ENCODE results near the gene IRGQ. TPM values are rescaled to one million over a fixed set of nuclear protein-coding genes. Genes with fewer than 3 reads are reported as not detected.
A peak's percentile ranks its signal among the peaks of the same experiment; 100 is the strongest.

Gene IRGQ
- total and polyA plus RNA-seq, 2 donors from 2014 or later = 9.5 to 24.2 TPM

GRCh38 chr19:43599635-43600295 is 3.8 kb upstream of the IRGQ start:
- intact Hi-C loops (cut with DNase I) = no loop called here
- Histone ChIP-seq H3K4me3 (ENCODE audit: low read length in 3 of 3) (no peak overlapping the region), H3K27ac (ENCODE audit: low read depth in 2 of 2, low read length in 2 of 2) (no peak overlapping the region), H3K9me3 (ENCODE audit: control insufficient read depth in 2 of 3, insufficient read depth in 1 of 3, low read length in 3 of 3) (no peaks in the 10 kb centered on the region), H3K4me1 (ENCODE audit: control insufficient read depth in 2 of 3, insufficient read depth in 2 of 3, low read depth in 1 of 3, low read length in 3 of 3) (peaks cover 3 to 21% (median 17%) of the 10 kb centered on the region in 3 donors), H3K36me3 (ENCODE audit: control insufficient read depth in 2 of 3, insufficient read depth in 3 of 3, low read length in 3 of 3) (peaks cover 2 to 4% (median 4%) of the 10 kb centered on the region in 3 donors), H3K9ac (ENCODE audit: low read length in 3 of 3) (no peak overlapping the region), H3K27me3 (ENCODE audit: control insufficient read depth, insufficient read depth, low read length) (no peaks in the 10 kb centered on the region)
- TF ChIP-seq, protein P1, sequence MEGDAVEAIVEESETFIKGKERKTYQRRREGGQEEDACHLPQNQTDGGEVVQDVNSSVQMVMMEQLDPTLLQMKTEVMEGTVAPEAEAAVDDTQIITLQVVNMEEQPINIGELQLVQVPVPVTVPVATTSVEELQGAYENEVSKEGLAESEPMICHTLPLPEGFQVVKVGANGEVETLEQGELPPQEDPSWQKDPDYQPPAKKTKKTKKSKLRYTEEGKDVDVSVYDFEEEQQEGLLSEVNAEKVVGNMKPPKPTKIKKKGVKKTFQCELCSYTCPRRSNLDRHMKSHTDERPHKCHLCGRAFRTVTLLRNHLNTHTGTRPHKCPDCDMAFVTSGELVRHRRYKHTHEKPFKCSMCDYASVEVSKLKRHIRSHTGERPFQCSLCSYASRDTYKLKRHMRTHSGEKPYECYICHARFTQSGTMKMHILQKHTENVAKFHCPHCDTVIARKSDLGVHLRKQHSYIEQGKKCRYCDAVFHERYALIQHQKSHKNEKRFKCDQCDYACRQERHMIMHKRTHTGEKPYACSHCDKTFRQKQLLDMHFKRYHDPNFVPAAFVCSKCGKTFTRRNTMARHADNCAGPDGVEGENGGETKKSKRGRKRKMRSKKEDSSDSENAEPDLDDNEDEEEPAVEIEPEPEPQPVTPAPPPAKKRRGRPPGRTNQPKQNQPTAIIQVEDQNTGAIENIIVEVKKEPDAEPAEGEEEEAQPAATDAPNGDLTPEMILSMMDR (IDR thresholded peaks at IDR 0.05; ENCODE audit: borderline replicate concordance, extremely low read depth, insufficient read depth) = no peak
- DNase-seq = no peak
- FAIRE-seq = no peak

DNA sequence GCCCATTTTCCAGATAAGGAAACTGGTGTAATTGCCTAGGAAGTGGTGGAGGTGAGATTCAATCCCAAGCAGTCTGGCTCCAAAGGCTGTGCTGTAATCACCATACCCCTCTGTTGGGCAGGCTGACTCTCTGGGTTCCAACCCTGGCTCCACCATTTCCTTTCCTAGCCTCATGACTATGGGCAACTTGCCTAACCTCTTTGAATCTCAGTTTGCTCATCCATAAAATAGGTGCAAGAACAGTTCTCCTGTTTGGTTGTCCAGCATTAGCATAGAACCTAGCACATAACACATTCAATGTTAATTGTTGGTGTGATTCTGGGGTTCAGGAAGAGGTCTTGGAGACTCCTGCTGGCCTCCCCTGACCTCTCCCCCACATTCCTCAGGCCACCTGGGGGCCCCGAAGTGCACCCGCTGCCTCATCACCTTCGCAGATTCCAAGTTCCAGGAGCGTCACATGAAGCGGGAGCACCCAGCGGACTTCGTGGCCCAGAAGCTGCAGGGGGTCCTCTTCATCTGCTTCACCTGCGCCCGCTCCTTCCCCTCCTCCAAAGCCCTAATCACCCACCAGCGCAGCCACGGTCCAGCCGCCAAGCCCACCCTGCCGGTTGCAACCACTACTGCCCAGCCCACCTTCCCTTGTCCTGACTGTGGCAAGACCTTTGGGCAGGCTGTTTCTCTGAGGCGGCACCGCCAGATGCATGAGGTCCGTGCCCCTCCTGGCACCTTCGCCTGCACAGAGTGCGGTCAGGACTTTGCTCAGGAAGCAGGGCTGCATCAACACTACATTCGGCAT is 2.7 kb upstream of the IRGQ start:
- intact Hi-C loops (cut with DNase I) = no loop called here
- Histone ChIP-seq H3K9ac (ENCODE audit: low read length in 3 of 3) (no peak overlapping the region), H3K27ac (ENCODE audit: low read depth in 2 of 2, low read length in 2 of 2) (no peak overlapping the region), H3K4me3 (ENCODE audit: low read length in 3 of 3) (peak overlapping the region in 1 of 3 donors; percentile 90), H3K9me3 (ENCODE audit: control insufficient read depth in 2 of 3, insufficient read depth in 1 of 3, low read length in 3 of 3) (no peaks in the 10 kb centered on the region), H3K4me1 (ENCODE audit: control insufficient read depth in 2 of 3, insufficient read depth in 2 of 3, low read depth in 1 of 3, low read length in 3 of 3) (peaks cover 3 to 28% (median 22%) of the 10 kb centered on the region in 3 donors), H3K27me3 (ENCODE audit: control insufficient read depth, insufficient read depth, low read length) (no peaks in the 10 kb centered on the region), H3K36me3 (ENCODE audit: control insufficient read depth in 2 of 3, insufficient read depth in 3 of 3, low read length in 3 of 3) (peaks cover 2 to 9% (median 4%) of the 10 kb centered on the region in 3 donors)
- TF ChIP-seq, protein P1 (IDR thresholded peaks at IDR 0.05; ENCODE audit: borderline replicate concordance, extremely low read depth, insufficient read depth) = no peak
- FAIRE-seq (no peak), DNase-seq (no peak)

DNA sequence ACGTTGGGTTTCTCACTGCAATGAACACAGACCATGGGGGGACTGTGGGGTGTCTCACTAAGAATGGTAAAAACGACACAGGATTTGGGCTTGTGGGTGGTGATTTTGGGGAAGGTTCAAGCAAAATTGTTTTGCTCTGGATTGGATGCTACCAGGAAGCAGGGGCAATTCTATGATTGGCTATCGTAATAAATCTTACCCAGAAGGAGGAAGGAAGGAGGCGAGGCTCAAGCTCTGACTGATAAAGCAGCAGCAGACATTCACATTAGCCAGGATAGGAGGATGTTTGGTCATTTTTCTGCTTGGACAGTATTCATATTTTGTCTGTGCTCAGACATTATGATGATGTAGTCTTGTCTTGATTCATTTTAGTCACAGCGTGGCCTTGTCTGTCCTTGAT is 1.9 kb upstream of the IRGQ start:
- Histone ChIP-seq H3K36me3 (ENCODE audit: control insufficient read depth in 2 of 3, insufficient read depth in 3 of 3, low read length in 3 of 3) (peaks cover 2 to 13% (median 4%) of the 10 kb centered on the region in 3 donors), H3K9me3 (ENCODE audit: control insufficient read depth in 2 of 3, insufficient read depth in 1 of 3, low read length in 3 of 3) (no peaks in the 10 kb centered on the region), H3K4me1 (ENCODE audit: control insufficient read depth in 2 of 3, insufficient read depth in 2 of 3, low read depth in 1 of 3, low read length in 3 of 3) (peaks cover 3 to 28% (median 23%) of the 10 kb centered on the region in 3 donors), H3K27me3 (ENCODE audit: control insufficient read depth, insufficient read depth, low read length) (no peaks in the 10 kb centered on the region), H3K9ac (ENCODE audit: low read length in 3 of 3) (peak overlapping the region in 1 of 3 donors; percentile 87), H3K27ac (ENCODE audit: low read depth in 2 of 2, low read length in 2 of 2) (no peak overlapping the region), H3K4me3 (ENCODE audit: low read length in 3 of 3) (peak overlapping the region in 2 of 3 donors; percentile 90 to 95)
- intact Hi-C loops (cut with DNase I) = no loop called here
- FAIRE-seq = no peak
- DNase-seq = no peak
- TF ChIP-seq, protein P1 (IDR thresholded peaks at IDR 0.05; ENCODE audit: borderline replicate concordance, extremely low read depth, insufficient read depth) = no peak

Data from kidney (tissue), 14 donors.